ENCODE data around the gene MPIG6B. TPM values are rescaled to one million over a fixed set of nuclear protein-coding genes. Genes with fewer than 3 reads are reported as not detected.
"Not testable (repeated sequence)": the region's sequence is repeated elsewhere in the genome, so short reads cannot be mapped to it uniquely, and the experiment has no call there.

Gene MPIG6B
- total RNA-seq, 1 donor from 2014 or later, result not detected

GRCh38 chr6:31706599-31706998 is 16.6 kb upstream of the MPIG6B start, which contains the start of gene LY6G6F:
Gene LY6G6F (plus strand): TSS chr6:31706866. CDS start chr6:31706907, 41 bp downstream.
- Mint-ChIP-seq H3K36me3 (ENCODE audit: low read depth) (peaks cover 5% of the 10 kb centered on the region), H3K4me3 (no peak within 1 kb of the TSS), H3K4me1 (ENCODE audit: low read depth) (peaks cover 23% of the 10 kb centered on the region), H3K27me3 (ENCODE audit: insufficient read depth) (no peaks in the 10 kb centered on the region), H3K27ac (no peak within 1 kb of the TSS), H3K9me3 (no peaks in the 10 kb centered on the region)
- intact Hi-C loops (cut with micrococcal nuclease), result no loop called here
- no peak for DNase-seq (ENCODE audit: low spot score)

GRCh38 chr6:31707701-31708100 is 15.5 kb upstream of the MPIG6B start:
- intact Hi-C loops (cut with micrococcal nuclease), result no loop called here
- no peak for DNase-seq (ENCODE audit: low spot score)
- Mint-ChIP-seq H3K36me3 (ENCODE audit: low read depth) (peaks cover 2% of the 10 kb centered on the region), H3K4me3 (no peak overlapping the region), H3K27ac (no peak overlapping the region), H3K4me1 (ENCODE audit: low read depth) (peaks cover 15% of the 10 kb centered on the region), H3K9me3 (no peaks in the 10 kb centered on the region), H3K27me3 (ENCODE audit: insufficient read depth) (peaks cover 4% of the 10 kb centered on the region)

GRCh38 chr6:31708224-31708623 is 14.9 kb upstream of the MPIG6B start:
- Mint-ChIP-seq H3K36me3 (ENCODE audit: low read depth) (peaks cover 2% of the 10 kb centered on the region), H3K4me3 (no peak overlapping the region), H3K27ac (no peak overlapping the region), H3K9me3 (no peaks in the 10 kb centered on the region), H3K4me1 (ENCODE audit: low read depth) (peaks cover 13% of the 10 kb centered on the region), H3K27me3 (ENCODE audit: insufficient read depth) (peaks cover 4% of the 10 kb centered on the region)
- no peak for DNase-seq (ENCODE audit: low spot score)
- intact Hi-C loops (cut with micrococcal nuclease), result no loop called here

GRCh38 chr6:31709157-31709556 is 14.0 kb upstream of the MPIG6B start:
- H3K27me3 Mint-ChIP-seq (ENCODE audit: insufficient read depth); intact Hi-C loops (cut with micrococcal nuclease); DNase-seq (ENCODE audit: low spot score); H3K9me3 Mint-ChIP-seq; H3K36me3 Mint-ChIP-seq (ENCODE audit: low read depth); H3K27ac Mint-ChIP-seq; H3K4me3 Mint-ChIP-seq: not testable (repeated sequence)
- peaks cover 14% of the 10 kb centered on the region for H3K4me1 Mint-ChIP-seq (ENCODE audit: low read depth)

GRCh38 chr6:31710523-31711219 is 12.5 kb upstream of the MPIG6B start:
- Mint-ChIP-seq H3K36me3 (ENCODE audit: low read depth) (no peaks in the 10 kb centered on the region), H3K27ac (no peak overlapping the region), H3K9me3 (no peaks in the 10 kb centered on the region), H3K27me3 (ENCODE audit: insufficient read depth) (peaks cover 10% of the 10 kb centered on the region), H3K4me3 (no peak overlapping the region), H3K4me1 (ENCODE audit: low read depth) (peaks cover 15% of the 10 kb centered on the region)
- DNase-seq (ENCODE audit: low spot score), result no peak
- intact Hi-C loops (cut with micrococcal nuclease), result no loop called here

GRCh38 chr6:31711233-31711632 is 11.9 kb upstream of the MPIG6B start:
- Mint-ChIP-seq H3K4me1 (ENCODE audit: low read depth) (peaks cover 15% of the 10 kb centered on the region), H3K9me3 (no peaks in the 10 kb centered on the region), H3K27me3 (ENCODE audit: insufficient read depth) (peaks cover 10% of the 10 kb centered on the region), H3K4me3 (no peak overlapping the region), H3K27ac (no peak overlapping the region), H3K36me3 (ENCODE audit: low read depth) (no peaks in the 10 kb centered on the region)
- no peak for DNase-seq (ENCODE audit: low spot score)
- intact Hi-C loops (cut with micrococcal nuclease), result no loop called here

- Mint-ChIP-seq H3K27ac (no peak overlapping the region), H3K36me3 (ENCODE audit: low read depth) (no peaks in the 10 kb centered on the region), H3K9me3 (no peaks in the 10 kb centered on the region), H3K27me3 (ENCODE audit: insufficient read depth) (peaks cover 10% of the 10 kb centered on the region), H3K4me3 (no peak overlapping the region), H3K4me1 (ENCODE audit: low read depth) (peaks cover 15% of the 10 kb centered on the region)
- DNase-seq (ENCODE audit: low spot score), result no peak
- intact Hi-C loops (cut with micrococcal nuclease), result no loop called here
Observed at GRCh38 chr6:31712296-31712695, 10.9 kb upstream of the MPIG6B start.

- Mint-ChIP-seq H3K4me1 (ENCODE audit: low read depth) (peaks cover 15% of the 10 kb centered on the region), H3K27me3 (ENCODE audit: insufficient read depth) (peaks cover 10% of the 10 kb centered on the region), H3K27ac (no peak overlapping the region), H3K9me3 (no peaks in the 10 kb centered on the region), H3K4me3 (no peak overlapping the region), H3K36me3 (ENCODE audit: low read depth) (no peaks in the 10 kb centered on the region)
- no peak for DNase-seq (ENCODE audit: low spot score)
- intact Hi-C loops (cut with micrococcal nuclease), result no loop called here
Observed at GRCh38 chr6:31713465-31713864, 9.7 kb upstream of the MPIG6B start.

- intact Hi-C loops (cut with micrococcal nuclease), result no loop called here
- no peaks in the 10 kb centered on the region for H3K36me3 Mint-ChIP-seq (ENCODE audit: low read depth)
- no peaks in the 10 kb centered on the region for H3K9me3 Mint-ChIP-seq
- H3K27me3 Mint-ChIP-seq (ENCODE audit: insufficient read depth), result peaks cover 10% of the 10 kb centered on the region
- H3K27ac Mint-ChIP-seq, result no peak overlapping the region
- DNase-seq (ENCODE audit: low spot score), result no peak
- no peak overlapping the region for H3K4me3 Mint-ChIP-seq
- H3K4me1 Mint-ChIP-seq (ENCODE audit: low read depth), result peaks cover 15% of the 10 kb centered on the region
Observed at GRCh38 chr6:31713991-31714684, 9.0 kb upstream of the MPIG6B start.

GRCh38 chr6:31715022-31715958 is 7.9 kb upstream of the MPIG6B start, which contains the start of gene LY6G6D:
Gene LY6G6D (plus strand): TSS chr6:31715348. CDS start chr6:31715356, 8 bp downstream.
- Mint-ChIP-seq H3K9me3 (no peaks in the 10 kb centered on the region), H3K27me3 (ENCODE audit: insufficient read depth) (peaks cover 10% of the 10 kb centered on the region), H3K4me3 (no peak within 1 kb of the TSS), H3K4me1 (ENCODE audit: low read depth) (peaks cover 15% of the 10 kb centered on the region), H3K27ac (no peak within 1 kb of the TSS), H3K36me3 (ENCODE audit: low read depth) (no peaks in the 10 kb centered on the region)
- intact Hi-C loops (cut with micrococcal nuclease), result no loop called here
- DNase-seq (ENCODE audit: low spot score), result no peak

GRCh38 chr6:31717499-31718222 is 5.5 kb upstream of the MPIG6B start:
- H3K36me3 Mint-ChIP-seq (ENCODE audit: low read depth), result no peaks in the 10 kb centered on the region
- H3K9me3 Mint-ChIP-seq, result no peaks in the 10 kb centered on the region
- no peak for DNase-seq (ENCODE audit: low spot score)
- intact Hi-C loops (cut with micrococcal nuclease), result no loop called here
- peaks cover 6% of the 10 kb centered on the region for H3K27me3 Mint-ChIP-seq (ENCODE audit: insufficient read depth)
- no peak overlapping the region for H3K4me3 Mint-ChIP-seq
- H3K27ac Mint-ChIP-seq, result no peak overlapping the region
- peaks cover 5% of the 10 kb centered on the region for H3K4me1 Mint-ChIP-seq (ENCODE audit: low read depth)

- intact Hi-C loops (cut with micrococcal nuclease), result no loop called here
Observed at GRCh38 chr6:31718265-31718664, 4.9 kb upstream of the MPIG6B start.

More at GRCh38 chr6:31718265-31718664, 4.9 kb upstream of the MPIG6B start:
- H3K4me1 Mint-ChIP-seq (ENCODE audit: low read depth), result peaks cover 5% of the 10 kb centered on the region
- H3K27ac Mint-ChIP-seq, result no peak overlapping the region
- no peaks in the 10 kb centered on the region for H3K9me3 Mint-ChIP-seq
- DNase-seq (ENCODE audit: low spot score), result no peak
- no peaks in the 10 kb centered on the region for H3K36me3 Mint-ChIP-seq (ENCODE audit: low read depth)
- H3K27me3 Mint-ChIP-seq (ENCODE audit: insufficient read depth), result peaks cover 6% of the 10 kb centered on the region
- no peak overlapping the region for H3K4me3 Mint-ChIP-seq

All from activated T-helper 1 cell treated with anti-CD3 and anti-CD28 coated beads, Interleukin-12 subunit alpha, Interleukin-12 subunit beta, Interleukin-2, Interleukin-4 antibody, amounts not matched to agents 30 ng/mL and 10 ng/mL and 1 ng/mL, durations not matched to agents 14 hours and 24 hours and 36 hours (primary cell).